Raji (cell line): ENCODE results near the gene PTPRM.

ENCODE experiments used
- POLR2A ChIP-seq: IDR thresholded peaks from 2 replicates; pipeline ENCODE4 v1.6.1; 2011; ENCODE audit warnings: low read depth, low read length, control low read depth; ENCODE audit not compliant: insufficient read depth

Gene PTPRM

DNA sequence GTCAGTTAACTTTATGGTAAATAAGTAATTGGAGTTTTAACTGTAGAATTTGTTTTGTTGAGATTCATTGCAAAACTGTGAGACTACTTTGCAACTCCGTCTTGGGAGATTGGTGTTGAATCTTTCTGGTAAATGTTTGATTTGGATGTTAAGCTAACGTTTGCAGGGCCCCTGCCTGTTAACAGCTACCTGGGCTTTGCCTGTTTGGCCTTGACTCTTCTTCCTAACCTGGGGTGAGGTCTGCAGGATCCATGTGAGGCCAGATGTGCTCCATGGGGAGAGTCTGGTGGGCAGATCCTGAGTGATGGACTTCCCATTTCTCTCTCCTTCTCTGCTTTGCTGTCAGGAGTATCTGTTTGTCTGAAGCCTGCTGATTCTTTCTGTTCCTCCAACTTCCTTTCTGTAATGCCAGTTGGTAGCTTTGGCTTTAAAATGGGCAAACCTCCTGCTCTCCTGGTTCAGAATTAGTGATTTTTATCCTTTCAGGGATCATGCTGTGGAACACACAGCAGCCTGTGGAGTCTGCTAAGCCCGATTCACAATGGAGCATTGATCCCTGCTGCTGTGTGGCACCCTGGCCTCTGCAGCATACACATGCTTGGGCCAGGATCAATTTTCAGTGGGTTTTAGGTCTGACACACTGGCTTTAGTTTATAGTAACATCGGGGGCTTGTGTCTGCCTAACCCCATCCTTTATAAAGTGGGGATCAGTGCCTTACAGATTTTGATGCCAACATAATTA, 36.3 kb downstream of the PTPRM start:
- no peak for TF ChIP-seq POLR2A

- no peak for TF ChIP-seq POLR2A
Measured at GRCh38 chr18:7604361-7604760, 37.2 kb downstream of the PTPRM start.

DNA sequence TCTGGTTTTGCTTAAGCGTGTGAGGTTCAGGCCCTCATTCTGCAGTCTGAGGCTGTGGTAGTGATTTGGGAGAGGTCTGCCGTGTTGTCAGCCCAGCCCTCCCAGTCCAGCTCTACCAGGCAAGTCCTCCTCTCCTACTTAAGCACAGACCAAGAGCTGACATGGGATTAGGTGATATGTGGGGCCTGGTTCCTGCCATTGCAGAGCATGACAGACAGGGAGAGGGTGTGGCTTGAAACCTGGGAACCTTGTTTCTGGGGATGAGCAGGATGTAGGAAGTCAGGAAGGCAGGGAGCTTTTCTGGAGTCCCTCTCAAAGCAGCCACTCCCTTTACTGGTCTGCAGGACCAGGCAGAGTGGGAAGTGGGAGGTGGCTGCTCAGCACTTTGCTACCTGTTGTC, 38.6 kb downstream of the PTPRM start:
- no peak for TF ChIP-seq POLR2A

- no peak for TF ChIP-seq POLR2A
Measured at GRCh38 chr18:7607540-7608173, 40.5 kb downstream of the PTPRM start.

GRCh38 chr18:7608174-7608550, 41.0 kb downstream of the PTPRM start:
- TF ChIP-seq POLR2A, result no peak

- no peak for TF ChIP-seq POLR2A
Measured at GRCh38 chr18:7608781-7609201, 41.7 kb downstream of the PTPRM start.

DNA sequence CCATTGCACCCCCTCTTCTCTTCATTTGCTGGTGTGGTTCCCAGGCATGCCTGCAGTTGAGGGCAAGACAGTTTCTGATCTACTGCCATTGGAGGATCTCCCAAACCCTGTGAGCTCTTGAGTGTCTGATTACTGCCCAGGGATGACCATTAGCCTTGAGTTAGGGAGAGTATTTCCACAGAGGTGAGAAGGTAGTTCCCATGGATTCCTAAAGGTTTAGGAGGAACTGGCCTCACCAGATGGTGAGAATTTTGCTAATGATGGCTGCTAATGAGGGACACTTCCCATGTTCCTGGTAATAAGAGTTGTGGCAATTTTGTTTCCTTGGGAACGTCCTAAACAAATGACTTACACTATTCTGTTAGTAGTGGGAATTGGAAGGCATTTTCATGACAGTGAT, 42.5 kb downstream of the PTPRM start:
- TF ChIP-seq POLR2A, result no peak

DNA sequence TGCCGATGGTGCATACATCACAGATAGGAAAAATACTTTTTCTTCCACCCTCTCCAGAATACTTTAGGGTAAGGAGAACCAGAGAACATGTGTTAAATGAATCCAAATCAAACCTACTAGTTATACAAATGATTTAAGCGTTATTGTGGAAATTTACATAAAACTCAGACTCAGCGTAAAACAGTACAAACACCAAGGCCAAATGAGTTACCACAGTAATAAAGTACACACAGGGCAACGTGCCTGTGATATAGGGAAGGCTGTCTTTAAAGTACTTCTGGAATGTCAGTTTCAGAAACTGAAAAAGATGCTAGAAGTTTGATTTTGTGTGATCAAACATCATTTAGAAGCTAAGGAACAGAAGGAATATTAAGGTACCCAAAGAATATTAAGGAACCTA, 46.9 kb downstream of the PTPRM start:
- no peak for TF ChIP-seq POLR2A

- TF ChIP-seq POLR2A, result no peak
Measured at GRCh38 chr18:7615840-7616239, 48.7 kb downstream of the PTPRM start.

DNA sequence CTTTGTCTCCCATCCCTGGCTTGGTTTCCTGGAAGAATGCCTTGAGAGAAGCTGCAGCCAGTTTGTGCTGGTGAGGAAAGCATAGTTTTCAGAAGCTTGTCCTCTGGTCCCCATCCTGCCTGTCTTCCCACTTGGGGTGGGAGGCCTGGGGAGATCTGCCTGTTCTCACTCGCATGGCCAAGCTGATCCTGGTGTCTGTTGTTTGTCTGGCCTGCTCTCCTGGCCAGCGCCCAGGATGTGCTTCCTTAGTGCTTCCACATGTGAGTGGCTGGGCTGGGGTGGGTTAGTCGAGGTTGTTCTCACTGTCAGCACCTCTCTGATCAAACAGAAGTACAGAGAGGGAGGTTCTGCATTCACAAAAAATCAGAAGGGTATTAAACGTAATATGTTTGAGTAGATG, 49.5 kb downstream of the PTPRM start:
- no peak for TF ChIP-seq POLR2A

DNA sequence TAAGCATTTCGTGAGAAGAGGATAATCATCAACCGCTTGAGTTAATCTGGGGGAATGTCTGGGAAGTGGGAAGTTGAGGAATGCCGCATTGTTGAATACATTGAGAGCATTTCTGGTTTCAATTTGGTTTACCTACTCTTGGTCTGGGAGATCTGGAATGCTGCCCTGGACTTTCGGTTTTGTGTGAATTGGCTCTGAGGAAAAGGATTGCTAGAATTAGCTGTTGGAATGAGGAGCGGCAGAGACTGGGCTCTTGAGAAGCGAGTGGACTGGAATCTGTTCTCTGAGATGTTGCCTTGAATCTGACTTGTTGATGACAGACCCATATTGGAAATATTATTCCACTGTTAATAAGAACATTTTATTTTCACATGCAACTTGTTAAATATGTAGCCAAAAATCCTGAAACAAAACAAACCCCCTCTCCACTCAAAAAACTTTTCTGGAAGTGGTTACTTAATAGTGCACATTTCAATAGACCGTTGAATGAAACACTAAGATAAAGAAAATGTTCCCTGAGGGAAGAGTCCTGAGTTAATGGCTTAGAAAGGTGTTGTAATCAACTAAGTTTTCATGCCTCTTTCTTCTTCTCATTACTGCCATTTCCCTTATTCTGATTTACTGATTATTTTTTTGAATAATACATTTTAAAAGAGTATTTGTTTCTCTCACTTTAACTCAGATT, 50.8 kb downstream of the PTPRM start:
- no peak for TF ChIP-seq POLR2A

DNA sequence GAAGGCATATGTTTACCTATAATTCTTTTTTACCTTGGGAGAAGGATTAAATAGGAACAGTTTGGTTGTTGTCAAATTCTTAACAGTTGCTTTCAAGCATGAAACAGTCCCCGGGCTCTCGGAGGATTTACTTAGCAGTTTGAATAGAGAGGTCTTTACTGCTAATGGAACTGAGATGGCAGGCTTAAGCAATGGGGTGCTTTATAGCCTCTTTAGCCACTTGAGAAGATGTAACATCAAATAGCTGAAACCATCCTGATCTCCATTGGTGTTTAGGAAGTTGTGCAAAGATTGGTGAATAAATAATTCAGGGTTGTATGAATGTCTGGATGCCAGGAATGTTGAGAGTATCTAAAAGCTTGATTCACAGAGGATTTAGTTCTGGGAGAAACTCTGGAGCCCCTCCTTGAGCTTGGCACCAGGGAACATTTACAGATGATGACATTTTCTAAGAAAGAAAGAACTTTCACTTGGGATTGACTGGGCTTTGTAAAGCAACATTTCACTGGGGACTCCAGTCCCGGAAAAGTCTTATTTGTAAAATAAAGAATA, 51.9 kb downstream of the PTPRM start:
- no peak for TF ChIP-seq POLR2A

DNA sequence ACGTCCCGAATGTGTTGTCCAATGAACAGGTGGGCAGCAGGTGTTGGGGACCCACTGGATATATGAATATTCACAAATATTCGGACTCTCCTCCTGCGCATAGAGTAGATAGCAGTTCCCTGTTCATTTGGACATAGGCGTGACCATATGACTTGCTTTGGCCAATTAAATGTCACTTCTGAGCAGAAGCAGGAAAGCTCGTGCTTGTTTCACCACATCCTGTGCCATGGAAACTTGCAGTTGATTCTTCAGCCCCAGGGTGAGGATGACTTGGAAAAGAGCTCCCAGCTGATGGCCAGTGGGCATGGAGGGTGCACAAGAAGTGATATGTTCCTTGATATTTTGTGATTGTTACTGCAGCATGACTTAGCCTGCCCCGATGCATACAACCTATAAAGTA, 52.6 kb downstream of the PTPRM start:
- no peak for TF ChIP-seq POLR2A

DNA sequence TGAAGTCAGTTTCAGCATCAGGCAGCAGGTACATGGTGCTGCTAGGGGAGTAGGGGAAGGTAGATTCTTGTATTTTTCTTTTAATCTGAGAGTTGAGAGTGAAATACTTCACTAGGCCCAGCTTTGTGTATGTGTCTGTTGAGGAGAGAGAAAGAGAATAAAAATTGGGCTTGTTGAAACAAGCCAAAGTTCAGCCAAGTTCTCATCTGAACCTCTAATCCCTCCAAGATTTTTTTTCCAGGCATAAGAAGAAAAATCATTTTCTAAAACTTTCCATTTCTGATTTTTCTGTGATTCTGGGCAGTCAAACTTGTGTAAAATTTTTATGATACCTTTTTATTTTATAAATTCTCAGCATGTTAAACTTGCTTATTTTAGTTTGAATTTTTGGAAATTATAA, 55.6 kb downstream of the PTPRM start:
- TF ChIP-seq POLR2A, result no peak

DNA sequence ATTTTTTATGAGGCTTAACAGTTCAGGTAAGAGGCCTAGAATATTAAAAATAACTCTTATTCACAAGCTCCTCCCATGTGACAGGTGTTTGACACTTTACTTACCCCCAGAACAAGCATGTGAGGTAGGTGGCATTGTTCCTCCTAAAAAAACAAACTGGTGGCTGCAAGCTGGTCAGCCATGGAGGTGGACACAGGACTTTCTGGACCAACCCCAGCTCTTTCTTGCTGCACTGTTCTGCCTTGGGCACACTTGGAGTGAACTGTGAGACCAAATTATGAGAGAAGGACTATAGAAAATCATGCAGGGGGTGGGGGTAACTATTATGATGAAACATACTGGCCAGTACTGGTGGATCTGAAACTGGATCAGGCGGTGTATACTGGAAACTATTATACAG, 56.6 kb downstream of the PTPRM start:
- TF ChIP-seq POLR2A, result no peak

- TF ChIP-seq POLR2A, result no peak
Measured at GRCh38 chr18:7624697-7625096, 57.6 kb downstream of the PTPRM start.
